NOMO-1 treated with DMSO at 0.1 percent for 48 hours (cell line): ENCODE data around the gene ADAMTS12.
"Not testable (repeated sequence)": the region's sequence is repeated elsewhere in the genome, so short reads cannot be mapped to it uniquely, and the experiment has no call there.

Source experiments
- DNase-seq: peaks from one replicate; lab custom pipeline; 2025; ENCODE audit not compliant: unreplicated experiment; lab: John Stamatoyannopoulos, UW

The ADAMTS12 gene

GRCh38 chr5:33891788-33892619 lies at the start of gene ADAMTS12:
TSS of gene ADAMTS12 (minus strand) at chr5:33891990. CDS start at chr5:33891856, 134 bp downstream.
- DNase-seq = no peak

- DNase-seq = no peak
These were observed 49.3 kb upstream of the ADAMTS12 start for GRCh38 chr5:33941090-33941489.

GRCh38 chr5:33939556-33940262 lies 47.9 kb upstream of the ADAMTS12 start:
- peak; percentile 60 for DNase-seq

GRCh38 chr5:33938881-33939280 lies 47.1 kb upstream of the ADAMTS12 start:
- no peak for DNase-seq

GRCh38 chr5:33938507-33938796 lies 46.7 kb upstream of the ADAMTS12 start:
- DNase-seq = no peak

GRCh38 chr5:33937707-33938506 lies 46.1 kb upstream of the ADAMTS12 start:
- DNase-seq = no peak

GRCh38 chr5:33937017-33937706 lies 45.4 kb upstream of the ADAMTS12 start:
- no peak for DNase-seq

GRCh38 chr5:33936381-33937016 lies 44.7 kb upstream of the ADAMTS12 start, which contains the start of gene RXFP3:
TSS of gene RXFP3 (plus strand) at chr5:33936386. CDS start at chr5:33936741, 355 bp downstream.
- no peak for DNase-seq

- DNase-seq = peak; percentile 31
These were observed 44.2 kb upstream of the ADAMTS12 start for GRCh38 chr5:33936004-33936380.

- DNase-seq = no peak
These were observed 42.4 kb upstream of the ADAMTS12 start for GRCh38 chr5:33934176-33934575.

- DNase-seq = peak; percentile 53
These were observed 42.0 kb upstream of the ADAMTS12 start for GRCh38 chr5:33933723-33934169.

GRCh38 chr5:33931136-33931535 lies 39.3 kb upstream of the ADAMTS12 start:
- DNase-seq = no peak

- DNase-seq = no peak
These were observed 38.3 kb upstream of the ADAMTS12 start for GRCh38 chr5:33929925-33930690.

GRCh38 chr5:33928283-33928682 lies 36.5 kb upstream of the ADAMTS12 start:
- no peak for DNase-seq

GRCh38 chr5:33927685-33928084 lies 35.9 kb upstream of the ADAMTS12 start:
- no peak for DNase-seq

GRCh38 chr5:33925278-33925677 lies 33.5 kb upstream of the ADAMTS12 start:
- DNase-seq = no peak

GRCh38 chr5:33921002-33921401 lies 29.2 kb upstream of the ADAMTS12 start:
- DNase-seq = no peak

- not testable (repeated sequence) for DNase-seq
These were observed 23.1 kb upstream of the ADAMTS12 start for GRCh38 chr5:33914844-33915243.

- not testable (repeated sequence) for DNase-seq
These were observed 14.5 kb upstream of the ADAMTS12 start for GRCh38 chr5:33906248-33906647.

GRCh38 chr5:33905381-33905780 lies 13.6 kb upstream of the ADAMTS12 start:
- no peak for DNase-seq
